ES-I3 (cell line): ENCODE results near the gene FAM193A.
"Not testable (repeated sequence)": the region's sequence is repeated elsewhere in the genome, so short reads cannot be mapped to it uniquely, and the experiment has no call there.

Experiments
- H3K36me3 ChIP-seq: 2 replicates; pipeline ENCODE4 v1.6.1; 2013; ENCODE audit warnings: mild to moderate bottlenecking, low read length, control low read depth, moderate library complexity; ENCODE audit not compliant: insufficient read depth
- H3K4me1 ChIP-seq: 2 replicates; pipeline ENCODE4 v1.6.1; 2013; ENCODE audit warnings: mild to moderate bottlenecking, control low read depth, low read length; ENCODE audit not compliant: insufficient read depth
- H3K9ac ChIP-seq: 2 replicates; pipeline ENCODE4 v1.6.1; 2013; ENCODE audit warnings: low read depth, mild to moderate bottlenecking, low read length, moderate library complexity
- H3K9me3 ChIP-seq: 2 replicates; pipeline ENCODE4 v1.6.1; 2013; ENCODE audit warnings: mild to moderate bottlenecking, low read length, moderate library complexity; ENCODE audit not compliant: control insufficient read depth, insufficient read depth

FAM193A gene

DNA sequence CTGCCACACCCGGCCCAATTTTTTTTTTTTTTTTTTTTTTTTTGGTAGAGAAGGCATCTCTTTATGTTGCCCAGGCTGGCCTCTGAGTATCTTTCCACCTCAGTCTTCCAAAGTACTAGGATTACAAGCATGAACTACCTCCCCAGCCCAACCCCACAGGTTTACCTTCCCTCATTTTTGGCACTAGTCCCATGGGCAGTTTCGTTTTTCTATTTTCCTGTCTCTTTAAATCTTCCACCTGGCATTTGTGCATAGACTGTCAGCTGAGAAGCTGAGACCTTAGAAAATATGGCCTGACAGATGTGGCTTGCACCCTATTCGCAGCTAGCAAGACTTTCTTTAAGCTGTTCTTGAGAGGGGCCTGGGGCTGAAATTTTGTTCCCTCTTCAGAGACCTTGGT, 191.8 kb downstream of the FAM193A start:
- Histone ChIP-seq H3K36me3 (peaks cover 5% of the 10 kb centered on the region; the same call in 1 of the 2 replicates), H3K4me1 (no peaks in the 10 kb centered on the region), H3K9me3 (no peaks in the 10 kb centered on the region), H3K9ac (no peak overlapping the region)

- H3K9me3 ChIP-seq = no peaks in the 10 kb centered on the region
- no peaks in the 10 kb centered on the region for H3K4me1 ChIP-seq
- H3K9ac ChIP-seq = no peak overlapping the region
- peaks cover 5% of the 10 kb centered on the region; the same call in 1 of the 2 replicates for H3K36me3 ChIP-seq
Measured at GRCh38 chr4:2728806-2729532, 192.5 kb downstream of the FAM193A start.

GRCh38 chr4:2729533-2729875, 193.1 kb downstream of the FAM193A start:
- Histone ChIP-seq H3K36me3 (peaks cover 5% of the 10 kb centered on the region; the same call in 1 of the 2 replicates), H3K4me1 (no peaks in the 10 kb centered on the region), H3K9me3 (no peaks in the 10 kb centered on the region), H3K9ac (no peak overlapping the region)

- no peak overlapping the region for H3K9ac ChIP-seq
- no peaks in the 10 kb centered on the region for H3K9me3 ChIP-seq
- peaks cover 5% of the 10 kb centered on the region; the same call in 1 of the 2 replicates for H3K36me3 ChIP-seq
- H3K4me1 ChIP-seq = no peaks in the 10 kb centered on the region
Measured at GRCh38 chr4:2731907-2732317, 195.5 kb downstream of the FAM193A start.

GRCh38 chr4:2732526-2732925, 196.1 kb downstream of the FAM193A start:
- no peak overlapping the region for H3K9ac ChIP-seq

DNA sequence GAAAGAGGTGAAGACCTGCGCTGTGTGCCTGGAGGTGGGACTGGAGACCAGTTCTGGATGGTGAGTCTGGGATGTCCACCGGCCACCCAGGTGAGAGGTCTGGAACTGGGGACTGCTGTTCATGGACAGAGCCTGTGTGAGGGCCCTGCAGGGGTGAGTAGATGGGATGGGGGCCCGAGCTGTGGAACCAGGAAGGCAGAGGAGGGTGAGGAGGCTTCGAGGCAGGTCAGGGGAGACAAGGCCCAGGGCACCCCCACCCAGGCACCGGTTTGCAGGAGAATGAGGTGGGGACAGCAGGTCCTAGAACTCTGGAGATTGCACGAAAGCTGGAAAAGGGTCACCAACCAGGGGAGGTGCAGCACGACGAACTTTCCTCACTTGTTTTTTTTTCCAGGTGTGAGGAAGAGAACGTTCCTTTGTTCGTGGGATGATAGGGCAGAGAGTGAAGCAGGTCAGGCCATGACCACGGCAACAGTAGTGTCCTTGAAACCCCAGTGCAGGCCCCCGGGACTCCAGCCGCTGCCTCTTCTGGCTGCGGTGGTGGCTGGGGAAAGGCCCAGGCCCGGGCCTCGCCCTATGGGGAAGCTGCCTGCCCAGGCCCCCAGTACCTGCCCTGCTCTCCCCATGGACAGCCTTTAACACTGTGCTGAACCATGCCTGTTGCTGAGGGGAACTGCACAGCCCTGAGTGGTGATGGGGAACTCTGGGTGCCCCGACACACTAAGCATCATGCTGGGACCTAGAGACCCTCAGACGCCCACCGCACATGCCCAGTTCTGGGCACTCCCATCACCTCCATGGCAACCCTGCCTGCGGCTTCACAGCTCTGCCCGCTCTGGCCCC, 196.8 kb downstream of the FAM193A start:
- H3K9ac ChIP-seq = no peak overlapping the region
- peaks cover 5% of the 10 kb centered on the region; the same call in 1 of the 2 replicates for H3K36me3 ChIP-seq
- H3K9me3 ChIP-seq = no peaks in the 10 kb centered on the region
- H3K4me1 ChIP-seq = no peaks in the 10 kb centered on the region

More at GRCh38 chr4:2732526-2732925, 196.1 kb downstream of the FAM193A start:
- H3K36me3 ChIP-seq = peaks cover 5% of the 10 kb centered on the region; the same call in 1 of the 2 replicates
- no peaks in the 10 kb centered on the region for H3K9me3 ChIP-seq
- no peaks in the 10 kb centered on the region for H3K4me1 ChIP-seq

- peaks cover 5% of the 10 kb centered on the region; the same call in 1 of the 2 replicates for H3K36me3 ChIP-seq
- no peaks in the 10 kb centered on the region for H3K4me1 ChIP-seq
- H3K9me3 ChIP-seq = no peaks in the 10 kb centered on the region
- H3K9ac ChIP-seq = no peak overlapping the region
Measured at GRCh38 chr4:2733844-2734574, 197.6 kb downstream of the FAM193A start.

GRCh38 chr4:2734612-2735011, 198.2 kb downstream of the FAM193A start:
- Histone ChIP-seq H3K9ac (no peak overlapping the region), H3K4me1 (no peaks in the 10 kb centered on the region), H3K36me3 (0 out of 2 replicates have a peak, but pooled peaks cover under 1% of the 10 kb centered on the region), H3K9me3 (no peaks in the 10 kb centered on the region)

- Histone ChIP-seq H3K4me1 (no peaks in the 10 kb centered on the region), H3K9me3 (no peaks in the 10 kb centered on the region), H3K9ac (no peak overlapping the region), H3K36me3 (no peaks in the 10 kb centered on the region)
Measured at GRCh38 chr4:2735869-2736268, 199.4 kb downstream of the FAM193A start.

DNA sequence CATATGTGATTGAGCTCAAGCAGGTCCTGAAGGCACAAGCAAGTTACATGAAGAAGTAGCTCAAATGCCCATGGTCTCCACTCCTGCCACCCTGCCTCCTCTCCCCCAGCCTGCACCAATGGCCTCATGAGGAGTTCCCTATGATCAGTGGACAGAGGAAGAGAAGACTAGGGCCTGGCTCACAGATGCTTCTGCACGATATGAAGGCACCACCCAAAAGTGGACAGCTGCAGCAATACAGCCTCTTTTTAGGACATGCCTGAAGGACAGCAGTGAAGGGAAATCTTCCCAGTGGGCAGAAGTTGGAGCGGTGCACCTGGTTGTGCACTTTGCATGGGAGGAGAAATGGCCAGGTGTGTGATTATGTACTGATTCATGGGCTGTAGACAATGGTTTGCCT, 201.8 kb downstream of the FAM193A start:
- H3K9me3 ChIP-seq, H3K36me3 ChIP-seq, H3K9ac ChIP-seq, H3K4me1 ChIP-seq: not testable (repeated sequence)

GRCh38 chr4:2741626-2742025, 205.2 kb downstream of the FAM193A start:
- Histone ChIP-seq H3K36me3 (peaks cover 4% of the 10 kb centered on the region; the same call in 1 of the 2 replicates), H3K9me3 (no peaks in the 10 kb centered on the region), H3K9ac (no peak overlapping the region), H3K4me1 (peaks cover 8% of the 10 kb centered on the region; the same call in 1 of the 2 replicates)

GRCh38 chr4:2742081-2742822, 205.8 kb downstream of the FAM193A start:
- Histone ChIP-seq H3K36me3 (peaks cover 4% of the 10 kb centered on the region; the same call in 1 of the 2 replicates), H3K9ac (no peak overlapping the region), H3K4me1 (peaks cover 8% of the 10 kb centered on the region; the same call in 1 of the 2 replicates)

DNA sequence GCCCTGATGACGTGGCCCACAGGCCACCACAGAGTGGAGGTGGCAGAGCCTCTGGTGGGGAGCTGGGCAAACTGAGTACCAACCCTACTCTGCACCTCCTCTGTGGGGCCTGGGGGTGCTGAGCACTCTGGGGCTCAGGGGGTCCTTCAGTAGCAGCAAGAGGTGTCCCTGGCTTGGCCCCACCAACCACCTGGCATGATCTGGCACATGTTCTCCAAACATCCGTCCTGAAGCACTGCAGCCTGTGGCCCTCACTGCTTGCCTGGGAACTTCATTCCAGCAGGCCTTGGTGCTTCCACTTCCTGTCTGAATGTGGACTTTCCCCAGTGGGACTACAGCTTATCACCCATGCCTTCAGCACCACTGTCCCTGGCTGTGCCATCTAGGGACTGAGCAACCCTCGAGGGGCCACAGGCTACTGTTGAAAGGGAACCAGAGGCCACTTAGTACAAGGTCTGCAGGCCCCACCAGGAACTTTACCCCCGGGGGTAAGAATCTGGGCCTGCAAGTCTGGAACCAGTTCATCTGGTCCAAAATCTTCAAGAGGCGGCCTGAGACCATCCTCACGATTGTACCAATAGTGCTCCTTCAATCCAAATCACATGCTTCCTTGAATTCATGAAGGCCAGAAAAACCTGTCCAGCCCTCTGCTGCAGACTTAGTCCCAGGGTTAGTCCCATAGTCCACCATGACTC, 206.5 kb downstream of the FAM193A start:
- Histone ChIP-seq H3K9me3 (no peaks in the 10 kb centered on the region), H3K4me1 (peaks cover 8% of the 10 kb centered on the region; the same call in 1 of the 2 replicates), H3K9ac (no peak overlapping the region), H3K36me3 (peaks cover 4% of the 10 kb centered on the region; the same call in 1 of the 2 replicates)

More at GRCh38 chr4:2742081-2742822, 205.8 kb downstream of the FAM193A start:
- no peaks in the 10 kb centered on the region for H3K9me3 ChIP-seq
